ENCODE data around the gene F2R. TPM values are rescaled to one million over a fixed set of nuclear protein-coding genes. Genes with fewer than 3 reads are reported as not detected.
"Not testable (repeated sequence)": the region's sequence is repeated elsewhere in the genome, so short reads cannot be mapped to it uniquely, and the experiment has no call there.

F2R gene
- total RNA-seq, 2 experiments from 2014 or later, result 0.42 to 0.43 TPM

DNA sequence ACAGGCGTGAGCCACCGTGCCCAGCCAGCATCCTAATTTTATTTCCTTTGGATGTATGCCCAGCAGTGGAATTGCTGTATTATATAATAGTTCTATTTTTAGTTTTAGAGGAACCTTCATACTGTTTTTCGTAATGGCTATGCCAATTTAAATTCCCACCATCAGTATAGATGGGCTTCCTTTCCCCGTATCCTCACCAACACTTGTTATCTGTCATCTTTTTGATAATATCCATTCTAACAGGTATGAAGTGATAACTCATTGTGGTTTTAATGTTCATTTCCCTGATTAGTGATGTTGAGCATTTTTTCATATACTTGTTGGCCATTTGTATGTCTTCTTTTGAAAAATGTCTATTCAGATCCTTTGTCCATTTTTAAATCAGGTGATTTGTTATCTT is 13.0 kb downstream of the F2R start:
- no peak overlapping the region for H3K4me3 Mint-ChIP-seq
- DNase-seq, result no peak
- H3K36me3 Mint-ChIP-seq (ENCODE audit: low read depth), result peaks cover 4% of the 10 kb centered on the region
- H3K27me3 Mint-ChIP-seq (ENCODE audit: low read depth), result no peaks in the 10 kb centered on the region
- H3K27ac Mint-ChIP-seq, result no peak overlapping the region
- intact Hi-C loops (cut with micrococcal nuclease), result no loop called here
- H3K4me1 Mint-ChIP-seq (ENCODE audit: low read depth), result no peaks in the 10 kb centered on the region
- peaks cover 18% of the 10 kb centered on the region for H3K9me3 Mint-ChIP-seq
- CTCF ChIA-PET, result no interaction called here

GRCh38 chr5:76729373-76730290 is 13.7 kb downstream of the F2R start:
- CTCF ChIA-PET, result no interaction called here
- no peak for DNase-seq
- H3K36me3 Mint-ChIP-seq (ENCODE audit: low read depth), result peaks cover 4% of the 10 kb centered on the region
- no peak overlapping the region for H3K4me3 Mint-ChIP-seq
- no peaks in the 10 kb centered on the region for H3K27me3 Mint-ChIP-seq (ENCODE audit: low read depth)
- peaks cover 18% of the 10 kb centered on the region for H3K9me3 Mint-ChIP-seq
- no peak overlapping the region for H3K27ac Mint-ChIP-seq
- H3K4me1 Mint-ChIP-seq (ENCODE audit: low read depth), result no peaks in the 10 kb centered on the region
- intact Hi-C loops (cut with micrococcal nuclease), result no loop called here

GRCh38 chr5:76732405-76733048 is 16.6 kb downstream of the F2R start:
- Mint-ChIP-seq H3K27me3 (ENCODE audit: low read depth) (no peaks in the 10 kb centered on the region), H3K27ac (no peak overlapping the region), H3K4me1 (ENCODE audit: low read depth) (peaks cover 4% of the 10 kb centered on the region), H3K9me3 (peaks cover 18% of the 10 kb centered on the region), H3K4me3 (no peak overlapping the region), H3K36me3 (ENCODE audit: low read depth) (peaks cover 4% of the 10 kb centered on the region)
- intact Hi-C loops (cut with micrococcal nuclease), result no loop called here
- CTCF ChIA-PET, result interaction anchor here (0.6 to 0.8 kb wide), 2 partner anchors 41 to 339 kb away, joined by 3 read pairs; no protein-coding TSS in a partner anchor
- DNase-seq, result no peak

DNA sequence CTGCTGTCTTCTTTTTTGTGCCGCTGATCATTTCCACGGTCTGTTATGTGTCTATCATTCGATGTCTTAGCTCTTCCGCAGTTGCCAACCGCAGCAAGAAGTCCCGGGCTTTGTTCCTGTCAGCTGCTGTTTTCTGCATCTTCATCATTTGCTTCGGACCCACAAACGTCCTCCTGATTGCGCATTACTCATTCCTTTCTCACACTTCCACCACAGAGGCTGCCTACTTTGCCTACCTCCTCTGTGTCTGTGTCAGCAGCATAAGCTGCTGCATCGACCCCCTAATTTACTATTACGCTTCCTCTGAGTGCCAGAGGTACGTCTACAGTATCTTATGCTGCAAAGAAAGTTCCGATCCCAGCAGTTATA is 17.1 kb downstream of the F2R start:
- Mint-ChIP-seq H3K36me3 (ENCODE audit: low read depth) (peaks cover 4% of the 10 kb centered on the region), H3K4me3 (no peak overlapping the region), H3K9me3 (peaks cover 18% of the 10 kb centered on the region), H3K4me1 (ENCODE audit: low read depth) (peaks cover 4% of the 10 kb centered on the region), H3K27ac (no peak overlapping the region), H3K27me3 (ENCODE audit: low read depth) (no peaks in the 10 kb centered on the region)
- CTCF ChIA-PET, result interaction anchor here (0.6 to 0.8 kb wide), 2 partner anchors 40 to 339 kb away, joined by 3 read pairs; no protein-coding TSS in a partner anchor
- no peak for DNase-seq
- intact Hi-C loops (cut with micrococcal nuclease), result no loop called here

DNA sequence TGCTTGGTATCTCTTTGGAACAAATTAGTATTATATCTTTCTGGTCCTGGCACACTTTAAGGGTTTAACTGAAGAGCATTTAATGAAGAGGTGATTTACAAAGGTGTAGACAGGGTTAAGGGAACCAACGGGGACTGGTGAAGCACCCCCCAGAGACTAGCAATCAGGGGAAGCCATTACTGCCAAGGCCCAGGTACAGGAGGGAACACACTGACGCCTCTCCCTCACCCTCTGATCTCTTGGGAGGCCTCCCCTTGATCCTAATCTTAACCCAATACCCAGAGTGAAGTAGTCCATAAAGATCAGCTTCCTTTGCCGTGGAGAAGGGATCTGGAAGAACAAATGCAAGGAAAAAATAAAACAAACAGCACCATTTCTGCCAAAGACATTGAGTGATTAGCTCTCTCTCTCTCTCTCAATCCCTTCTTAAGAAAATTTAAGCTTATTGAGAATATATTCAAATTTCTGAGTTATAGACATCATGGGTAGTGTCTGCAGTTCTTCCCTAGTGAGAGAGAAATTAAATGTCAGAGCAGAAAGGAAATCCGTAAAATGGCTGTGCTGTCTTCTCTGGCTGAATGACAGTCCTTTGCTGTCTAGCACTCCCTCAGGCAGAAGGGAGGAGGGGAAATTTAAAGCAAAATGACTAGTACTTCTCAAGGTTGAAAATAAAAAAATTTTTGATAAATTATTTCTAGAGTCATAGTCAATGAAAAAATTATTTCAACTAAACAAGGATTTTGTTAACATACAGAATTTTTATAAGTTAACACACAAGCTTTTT is 20.0 kb downstream of the F2R start:
- intact Hi-C loops (cut with micrococcal nuclease), result loop anchor here (5.0 kb wide), 1 partner anchor 121 kb away; no protein-coding TSS in a partner anchor
- no peaks in the 10 kb centered on the region for H3K36me3 Mint-ChIP-seq (ENCODE audit: low read depth)
- no peak overlapping the region for H3K4me3 Mint-ChIP-seq
- no peaks in the 10 kb centered on the region for H3K9me3 Mint-ChIP-seq
- CTCF ChIA-PET, result interaction anchor here (1.0 to 1.1 kb wide), 2 partner anchors 39 to 92 kb away, joined by 4 to 5 read pairs; no protein-coding TSS in a partner anchor
- no peaks in the 10 kb centered on the region for H3K27me3 Mint-ChIP-seq (ENCODE audit: low read depth)
- no peak overlapping the region for H3K27ac Mint-ChIP-seq
- DNase-seq, result no peak
- H3K4me1 Mint-ChIP-seq (ENCODE audit: low read depth), result peaks cover 19% of the 10 kb centered on the region

GRCh38 chr5:76736679-76737556 is 21.0 kb downstream of the F2R start:
- CTCF ChIA-PET, result interaction anchor here (0.7 to 1.4 kb wide), 4 partner anchors 22 to 93 kb away, joined by 3 to 11 read pairs (median 4); no protein-coding TSS in a partner anchor

DNA sequence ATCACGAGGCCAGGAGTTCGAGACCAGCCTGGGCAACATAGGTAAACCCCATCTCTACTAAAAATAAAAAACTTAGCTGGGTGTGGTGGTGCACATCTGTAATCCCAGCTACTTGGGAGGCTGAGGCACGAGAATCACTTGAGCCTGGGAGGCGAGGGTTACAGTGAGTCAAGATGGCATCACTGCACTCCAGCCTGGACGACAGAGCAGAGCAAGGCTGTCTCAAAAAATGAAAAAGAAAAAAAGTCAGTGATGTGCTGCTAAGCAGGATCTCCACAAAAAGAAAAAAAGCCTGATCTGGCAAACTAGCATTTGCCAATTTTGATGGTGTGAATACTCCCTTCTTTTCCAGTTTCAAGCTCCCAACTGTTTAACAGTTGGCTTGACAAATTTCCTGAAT is 21.9 kb downstream of the F2R start:
- DNase-seq, result no peak
- intact Hi-C loops (cut with micrococcal nuclease), result loop anchor here (5.0 kb wide), 1 partner anchor 119 kb away; no protein-coding TSS in a partner anchor
- H3K27ac Mint-ChIP-seq, result no peak overlapping the region
- no peaks in the 10 kb centered on the region for H3K9me3 Mint-ChIP-seq
- H3K27me3 Mint-ChIP-seq (ENCODE audit: low read depth), result no peaks in the 10 kb centered on the region
- no peak overlapping the region for H3K4me3 Mint-ChIP-seq
- no peaks in the 10 kb centered on the region for H3K36me3 Mint-ChIP-seq (ENCODE audit: low read depth)
- H3K4me1 Mint-ChIP-seq (ENCODE audit: low read depth), result peaks cover 19% of the 10 kb centered on the region
- CTCF ChIA-PET, result interaction anchor here (0.6 to 1.4 kb wide), 2 partner anchors 37 to 270 kb away, joined by 4 to 11 read pairs; no protein-coding TSS in a partner anchor

More at GRCh38 chr5:76736679-76737556, 21.0 kb downstream of the F2R start:
- no peaks in the 10 kb centered on the region for H3K9me3 Mint-ChIP-seq
- H3K27ac Mint-ChIP-seq, result no peak overlapping the region
- H3K4me3 Mint-ChIP-seq, result no peak overlapping the region
- H3K36me3 Mint-ChIP-seq (ENCODE audit: low read depth), result no peaks in the 10 kb centered on the region
- peaks cover 19% of the 10 kb centered on the region for H3K4me1 Mint-ChIP-seq (ENCODE audit: low read depth)
- H3K27me3 Mint-ChIP-seq (ENCODE audit: low read depth), result no peaks in the 10 kb centered on the region
- intact Hi-C loops (cut with micrococcal nuclease), result loop anchor here (5.0 kb wide), 1 partner anchor 120 kb away; no protein-coding TSS in a partner anchor
- no peak for DNase-seq

DNA sequence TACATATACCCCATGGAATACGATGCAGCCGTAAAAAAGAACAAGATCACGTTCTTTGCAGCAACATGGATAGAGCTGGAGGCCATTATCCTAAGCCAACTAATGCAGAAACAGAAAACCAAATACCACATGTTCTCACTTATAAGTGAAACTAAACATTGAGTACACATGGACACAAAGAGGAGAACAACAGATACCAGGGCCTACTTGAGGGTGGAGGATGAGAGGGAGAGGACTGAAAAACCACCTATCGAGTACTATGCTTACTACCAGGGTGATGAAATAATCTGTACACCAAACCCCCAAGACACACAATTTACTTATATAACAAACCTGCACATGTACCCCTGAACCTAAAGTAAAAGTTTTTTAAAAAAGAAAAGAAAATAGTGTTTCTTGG is 25.6 kb downstream of the F2R start:
- DNase-seq; H3K36me3 Mint-ChIP-seq (ENCODE audit: low read depth); H3K4me3 Mint-ChIP-seq; H3K27me3 Mint-ChIP-seq (ENCODE audit: low read depth); H3K27ac Mint-ChIP-seq; intact Hi-C loops (cut with micrococcal nuclease); H3K9me3 Mint-ChIP-seq: not testable (repeated sequence)
- CTCF ChIA-PET, result interaction anchor here (0.9 to 2.8 kb wide), 2 partner anchors 25 to 33 kb away, joined by 3 to 17 read pairs; no protein-coding TSS in a partner anchor
- H3K4me1 Mint-ChIP-seq (ENCODE audit: low read depth), result peaks cover 19% of the 10 kb centered on the region

GRCh38 chr5:76742583-76742982 is 26.7 kb downstream of the F2R start:
- no peaks in the 10 kb centered on the region for H3K9me3 Mint-ChIP-seq
- H3K4me1 Mint-ChIP-seq (ENCODE audit: low read depth), result peaks cover 15% of the 10 kb centered on the region
- H3K36me3 Mint-ChIP-seq (ENCODE audit: low read depth), result no peaks in the 10 kb centered on the region
- no peak for DNase-seq
- no peak overlapping the region for H3K27ac Mint-ChIP-seq
- intact Hi-C loops (cut with micrococcal nuclease), result no loop called here
- H3K27me3 Mint-ChIP-seq (ENCODE audit: low read depth), result no peaks in the 10 kb centered on the region
- no peak overlapping the region for H3K4me3 Mint-ChIP-seq
- CTCF ChIA-PET, result interaction anchor here (1.4 kb wide), 1 partner anchor 434 kb away, joined by 3 read pairs; no protein-coding TSS in a partner anchor

GRCh38 chr5:76744632-76745031 is 28.7 kb downstream of the F2R start:
- DNase-seq, result no peak
- no peak overlapping the region for H3K27ac Mint-ChIP-seq
- CTCF ChIA-PET, result interaction anchor here (0.5 to 1.4 kb wide), 2 partner anchors 10 to 30 kb away, joined by 3 to 6 read pairs; no protein-coding TSS in a partner anchor
- H3K27me3 Mint-ChIP-seq (ENCODE audit: low read depth), result no peaks in the 10 kb centered on the region
- no peaks in the 10 kb centered on the region for H3K4me1 Mint-ChIP-seq (ENCODE audit: low read depth)
- no peaks in the 10 kb centered on the region for H3K9me3 Mint-ChIP-seq
- no peak overlapping the region for H3K4me3 Mint-ChIP-seq
- intact Hi-C loops (cut with micrococcal nuclease), result no loop called here
- no peaks in the 10 kb centered on the region for H3K36me3 Mint-ChIP-seq (ENCODE audit: low read depth)

DNA sequence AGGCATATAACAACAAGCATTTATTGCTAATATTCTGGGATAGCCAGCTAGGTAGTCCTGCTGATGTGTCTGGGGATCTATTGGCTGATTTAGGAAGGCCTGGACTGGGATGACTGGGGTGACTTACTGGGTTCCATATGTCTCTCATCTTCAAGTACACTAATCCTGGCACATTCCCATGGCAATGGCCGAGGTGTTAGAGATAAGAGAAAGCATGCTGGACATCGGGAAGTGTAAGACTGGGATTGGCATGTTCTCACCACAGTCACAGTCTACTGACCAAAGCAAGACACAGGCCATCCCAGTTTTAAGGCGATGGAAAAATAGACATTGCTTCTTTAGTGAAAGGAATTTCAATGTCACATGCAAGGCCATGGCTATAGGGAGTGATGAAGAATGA is 29.7 kb downstream of the F2R start:
- H3K36me3 Mint-ChIP-seq (ENCODE audit: low read depth), result no peaks in the 10 kb centered on the region
- no peak overlapping the region for H3K27ac Mint-ChIP-seq
- intact Hi-C loops (cut with micrococcal nuclease), result no loop called here
- no peak for DNase-seq
- H3K4me3 Mint-ChIP-seq, result no peak overlapping the region
- H3K27me3 Mint-ChIP-seq (ENCODE audit: low read depth), result no peaks in the 10 kb centered on the region
- H3K4me1 Mint-ChIP-seq (ENCODE audit: low read depth), result no peaks in the 10 kb centered on the region
- no peaks in the 10 kb centered on the region for H3K9me3 Mint-ChIP-seq
- CTCF ChIA-PET, result no interaction called here

Measured in activated naive CD4-positive, alpha-beta T cell treated with anti-CD3 and anti-CD28 coated beads for 36 hours (primary cell).